Non-pigmented ciliary epithelial cell (primary cell): Measurements from ENCODE around the gene PLK5.

Source experiments
- DNase-seq: peaks from one replicate; pipeline ENCODE4 v3.0.0-alpha.2; 2010; ENCODE audit warnings: low read depth

Gene PLK5

GRCh38 chr19:1577090-1577928 is 53.4 kb downstream of the PLK5 start:
- DNase-seq, result no peak

GRCh38 chr19:1577929-1578618 is 54.2 kb downstream of the PLK5 start:
- DNase-seq, result no peak

GRCh38 chr19:1579222-1579621 is 55.3 kb downstream of the PLK5 start:
- DNase-seq, result no peak

- DNase-seq, result no peak
These were observed 56.5 kb downstream of the PLK5 start for GRCh38 chr19:1580382-1580781.

GRCh38 chr19:1580957-1581356 is 57.1 kb downstream of the PLK5 start:
- DNase-seq, result no peak

- no peak for DNase-seq
These were observed 58.3 kb downstream of the PLK5 start for GRCh38 chr19:1582201-1582600.

- no peak for DNase-seq
These were observed 60.8 kb downstream of the PLK5 start for GRCh38 chr19:1584500-1585242.

- DNase-seq, result no peak
These were observed 61.3 kb downstream of the PLK5 start for GRCh38 chr19:1585243-1585580.
